HG02938 (cell line): ENCODE results near the gene PCDHGB4.
"Not testable (repeated sequence)": the region's sequence is repeated elsewhere in the genome, so short reads cannot be mapped to it uniquely, and the experiment has no call there.

Experiments used
- ATAC-seq: cut with Tn5 transposase; IDR thresholded peaks from one replicate; pipeline ENCODE4 v1.9.1; 2021; ENCODE audit warnings: mild to moderate bottlenecking, moderate library complexity; ENCODE audit not compliant: unreplicated experiment

The PCDHGB4 gene

GRCh38 chr5:141397756-141398551 is 10.5 kb downstream of the PCDHGB4 start, which contains the start of gene PCDHGB5:
PCDHGB5 (plus strand) TSS chr5:141397947; CDS start chr5:141398128, 181 bp downstream.
- ATAC-seq, result peak; percentile 81

DNA sequence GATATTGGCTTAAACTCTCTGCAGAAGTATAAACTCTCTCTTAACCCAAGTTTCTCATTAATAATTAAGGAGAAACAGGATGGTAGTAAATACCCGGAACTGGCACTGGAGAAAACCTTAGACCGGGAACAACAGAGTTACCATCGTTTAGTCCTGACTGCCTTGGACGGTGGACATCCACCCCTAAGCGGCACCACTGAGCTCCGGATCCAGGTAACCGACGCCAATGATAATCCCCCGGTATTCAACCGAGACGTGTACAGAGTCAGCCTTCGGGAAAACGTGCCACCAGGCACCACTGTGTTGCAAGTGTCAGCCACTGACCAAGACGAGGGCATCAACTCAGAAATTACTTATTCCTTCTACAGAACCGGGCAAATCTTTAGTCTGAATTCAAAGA is 11.1 kb downstream of the PCDHGB4 start:
- no peak for ATAC-seq

DNA sequence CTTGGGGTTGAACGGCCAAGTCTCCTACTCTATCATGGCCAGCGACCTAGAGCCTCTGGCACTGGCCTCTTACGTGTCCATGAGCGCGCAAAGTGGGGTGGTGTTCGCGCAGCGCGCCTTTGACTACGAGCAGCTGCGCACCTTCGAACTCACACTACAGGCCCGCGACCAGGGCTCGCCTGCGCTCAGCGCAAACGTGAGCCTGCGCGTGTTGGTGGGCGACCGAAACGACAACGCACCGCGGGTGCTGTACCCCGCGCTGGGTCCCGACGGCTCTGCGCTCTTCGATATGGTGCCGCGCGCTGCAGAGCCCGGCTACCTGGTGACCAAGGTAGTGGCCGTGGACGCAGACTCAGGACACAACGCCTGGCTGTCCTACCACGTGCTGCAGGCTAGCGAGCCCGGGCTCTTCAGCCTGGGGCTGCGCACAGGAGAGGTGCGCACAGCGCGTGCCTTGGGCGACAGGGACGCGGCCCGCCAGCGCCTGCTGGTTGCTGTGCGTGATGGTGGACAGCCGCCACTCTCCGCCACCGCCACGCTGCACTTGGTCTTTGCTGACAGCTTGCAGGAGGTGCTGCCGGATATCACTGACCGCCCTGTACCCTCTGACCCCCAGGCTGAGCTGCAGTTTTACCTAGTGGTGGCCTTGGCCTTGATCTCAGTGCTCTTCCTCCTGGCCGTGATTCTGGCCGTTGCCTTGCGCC is 12.2 kb downstream of the PCDHGB4 start:
- ATAC-seq, result no peak

- ATAC-seq, result no peak
Observed at GRCh38 chr5:141402553-141403243, 15.2 kb downstream of the PCDHGB4 start, which contains the start of gene PCDHGA9. PCDHGA9 (plus strand) TSS chr5:141402778; CDS start chr5:141402953, 175 bp downstream.

- no peak for ATAC-seq
Observed at GRCh38 chr5:141403387-141403786, 15.9 kb downstream of the PCDHGB4 start.

GRCh38 chr5:141407790-141408505 is 20.4 kb downstream of the PCDHGB4 start, which contains the start of gene PCDHGB6:
PCDHGB6 (plus strand) TSS chr5:141408021; CDS start chr5:141408203, 182 bp downstream.
- peak; percentile 49 for ATAC-seq

DNA sequence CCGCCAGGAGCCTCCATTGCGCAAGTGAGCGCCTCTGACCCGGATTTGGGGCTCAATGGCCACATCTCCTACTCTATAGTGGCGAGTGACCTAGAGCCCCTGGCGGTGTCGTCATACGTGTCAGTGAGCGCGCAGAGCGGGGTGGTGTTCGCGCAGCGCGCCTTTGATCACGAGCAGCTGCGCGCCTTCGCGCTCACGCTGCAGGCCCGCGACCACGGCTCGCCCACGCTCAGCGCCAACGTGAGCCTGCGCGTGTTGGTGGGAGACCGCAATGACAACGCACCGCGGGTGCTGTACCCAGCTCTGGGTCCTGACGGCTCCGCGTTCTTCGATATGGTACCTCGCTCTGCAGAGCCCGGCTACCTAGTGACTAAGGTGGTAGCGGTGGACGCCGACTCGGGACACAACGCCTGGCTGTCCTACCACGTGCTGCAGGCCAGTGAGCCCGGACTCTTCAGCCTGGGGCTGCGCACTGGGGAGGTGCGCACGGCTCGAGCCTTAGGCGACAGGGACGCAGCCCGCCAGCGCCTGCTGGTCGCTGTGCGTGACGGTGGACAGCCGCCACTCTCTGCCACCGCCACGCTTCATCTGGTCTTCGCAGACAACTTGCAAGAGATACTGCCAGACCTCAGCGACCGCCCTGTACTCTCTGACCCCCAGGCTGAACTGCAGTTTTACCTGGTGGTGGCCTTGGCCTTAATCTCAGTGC is 22.3 kb downstream of the PCDHGB4 start:
- ATAC-seq, result no peak

DNA sequence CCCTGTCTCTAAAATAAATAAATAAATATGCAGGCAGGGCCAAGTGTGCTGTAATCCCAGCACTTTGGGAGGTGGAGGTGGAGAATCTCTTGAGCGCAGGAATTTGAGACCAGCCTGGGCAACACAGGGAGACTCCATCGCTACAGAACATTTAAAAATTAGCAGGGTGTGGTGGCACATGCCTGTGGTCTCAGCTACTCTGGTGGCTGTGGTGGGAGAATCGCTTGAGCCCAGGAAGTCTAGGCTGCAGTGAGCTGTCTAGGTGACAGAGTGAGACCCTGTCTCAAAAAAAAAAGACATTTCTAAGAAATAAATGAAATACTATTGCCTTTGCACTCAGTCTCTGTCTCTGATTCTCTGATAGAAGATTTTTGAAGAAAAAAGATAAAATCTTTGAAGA is 24.1 kb downstream of the PCDHGB4 start:
- no peak for ATAC-seq

- ATAC-seq, result peak; percentile 74
Observed at GRCh38 chr5:141412854-141413539, 25.5 kb downstream of the PCDHGB4 start, which contains the start of gene PCDHGA10. PCDHGA10 (plus strand) TSS chr5:141412987; CDS start chr5:141413176, 189 bp downstream.

DNA sequence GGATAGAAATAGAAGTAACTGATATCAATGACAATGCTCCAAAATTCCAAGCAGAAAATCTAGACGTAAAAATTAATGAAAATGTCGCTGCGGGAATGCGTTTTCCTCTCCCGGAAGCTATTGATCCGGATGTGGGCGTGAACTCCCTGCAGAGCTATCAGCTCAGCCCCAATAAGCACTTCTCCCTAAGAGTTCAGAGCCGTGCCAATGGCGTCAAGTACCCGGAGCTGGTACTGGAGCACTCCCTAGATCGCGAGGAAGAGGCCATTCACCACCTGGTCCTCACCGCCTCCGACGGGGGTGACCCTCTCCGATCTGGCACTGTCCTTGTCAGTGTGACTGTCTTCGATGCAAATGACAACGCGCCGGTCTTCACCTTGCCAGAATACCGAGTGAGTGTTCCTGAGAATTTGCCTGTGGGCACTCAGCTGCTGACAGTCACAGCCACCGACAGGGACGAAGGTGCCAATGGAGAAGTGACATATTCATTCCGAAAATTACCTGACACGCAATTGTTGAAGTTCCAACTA is 26.1 kb downstream of the PCDHGB4 start:
- no peak for ATAC-seq

DNA sequence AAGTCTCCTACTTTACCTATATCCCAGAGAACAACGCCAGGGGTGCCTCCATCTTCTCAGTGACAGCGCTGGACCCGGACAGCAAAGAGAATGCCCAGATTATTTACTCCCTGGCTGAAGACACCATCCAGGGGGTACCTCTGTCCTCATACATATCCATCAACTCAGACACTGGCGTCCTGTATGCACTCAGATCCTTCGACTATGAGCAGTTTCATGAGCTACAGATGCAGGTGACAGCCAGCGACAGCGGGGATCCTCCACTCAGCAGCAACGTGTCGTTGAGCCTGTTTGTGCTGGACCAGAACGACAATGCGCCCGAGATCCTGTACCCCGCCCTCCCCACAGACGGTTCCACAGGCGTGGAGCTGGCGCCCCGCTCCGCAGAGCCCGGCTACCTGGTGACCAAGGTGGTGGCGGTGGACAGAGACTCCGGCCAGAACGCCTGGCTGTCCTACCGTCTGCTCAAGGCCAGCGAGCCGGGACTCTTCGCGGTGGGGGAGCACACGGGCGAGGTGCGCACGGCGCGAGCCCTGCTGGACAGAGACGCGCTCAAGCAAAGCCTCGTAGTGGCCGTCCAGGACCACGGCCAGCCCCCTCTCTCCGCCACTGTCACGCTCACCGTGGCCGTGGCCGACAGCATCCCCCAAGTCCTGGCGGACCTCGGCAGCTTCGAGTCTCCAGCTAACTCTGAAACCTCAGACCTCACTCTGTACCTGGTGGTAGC is 27.2 kb downstream of the PCDHGB4 start:
- not testable (repeated sequence) for ATAC-seq

DNA sequence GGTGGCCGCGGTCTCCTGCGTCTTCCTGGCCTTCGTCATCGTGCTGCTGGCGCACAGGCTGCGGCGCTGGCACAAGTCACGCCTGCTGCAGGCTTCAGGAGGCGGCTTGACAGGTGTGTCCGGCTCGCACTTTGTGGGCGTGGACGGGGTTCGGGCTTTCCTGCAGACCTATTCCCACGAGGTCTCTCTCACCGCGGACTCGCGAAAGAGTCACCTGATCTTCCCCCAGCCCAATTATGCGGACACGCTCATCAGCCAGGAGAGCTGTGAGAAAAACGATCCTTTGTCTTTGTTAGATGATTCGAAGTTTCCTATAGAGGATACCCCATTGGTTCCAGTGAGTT is 27.7 kb downstream of the PCDHGB4 start:
- not testable (repeated sequence) for ATAC-seq

DNA sequence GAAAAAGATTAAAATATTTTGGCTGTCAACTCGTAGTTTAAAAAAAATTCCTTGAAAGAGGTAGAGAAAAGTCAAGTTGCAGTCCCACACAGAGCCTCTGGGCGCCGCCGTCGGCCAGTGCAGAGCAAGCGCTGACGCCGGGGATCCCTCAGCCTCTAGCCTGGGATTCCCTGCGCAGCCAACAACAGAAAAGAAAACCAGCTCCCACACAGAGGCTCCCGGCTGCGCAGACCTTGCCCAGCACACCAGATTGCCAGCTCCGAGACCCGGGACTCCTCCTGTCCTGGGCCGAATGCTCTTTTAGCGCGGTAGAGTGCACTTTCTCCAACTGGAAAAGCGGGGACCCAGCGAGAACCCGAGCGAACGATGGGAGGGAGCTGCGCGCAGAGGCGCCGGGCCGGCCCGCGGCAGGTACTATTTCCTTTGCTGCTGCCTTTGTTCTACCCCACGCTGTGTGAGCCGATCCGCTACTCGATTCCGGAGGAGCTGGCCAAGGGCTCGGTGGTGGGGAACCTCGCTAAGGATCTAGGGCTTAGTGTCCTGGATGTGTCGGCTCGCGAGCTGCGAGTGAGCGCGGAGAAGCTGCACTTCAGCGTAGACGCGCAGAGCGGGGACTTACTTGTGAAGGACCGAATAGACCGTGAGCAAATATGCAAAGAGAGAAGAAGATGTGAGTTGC is 30.1 kb downstream of the PCDHGB4 start, which contains the start of gene PCDHGB7:
Gene PCDHGB7 (plus strand): TSS at position 184 of the 679 bp plus-strand sequence. CDS start 183 bp downstream, at position 367.
- ATAC-seq, result peak; percentile 53

GRCh38 chr5:141419074-141419880 is 31.8 kb downstream of the PCDHGB4 start:
- no peak for ATAC-seq

DNA sequence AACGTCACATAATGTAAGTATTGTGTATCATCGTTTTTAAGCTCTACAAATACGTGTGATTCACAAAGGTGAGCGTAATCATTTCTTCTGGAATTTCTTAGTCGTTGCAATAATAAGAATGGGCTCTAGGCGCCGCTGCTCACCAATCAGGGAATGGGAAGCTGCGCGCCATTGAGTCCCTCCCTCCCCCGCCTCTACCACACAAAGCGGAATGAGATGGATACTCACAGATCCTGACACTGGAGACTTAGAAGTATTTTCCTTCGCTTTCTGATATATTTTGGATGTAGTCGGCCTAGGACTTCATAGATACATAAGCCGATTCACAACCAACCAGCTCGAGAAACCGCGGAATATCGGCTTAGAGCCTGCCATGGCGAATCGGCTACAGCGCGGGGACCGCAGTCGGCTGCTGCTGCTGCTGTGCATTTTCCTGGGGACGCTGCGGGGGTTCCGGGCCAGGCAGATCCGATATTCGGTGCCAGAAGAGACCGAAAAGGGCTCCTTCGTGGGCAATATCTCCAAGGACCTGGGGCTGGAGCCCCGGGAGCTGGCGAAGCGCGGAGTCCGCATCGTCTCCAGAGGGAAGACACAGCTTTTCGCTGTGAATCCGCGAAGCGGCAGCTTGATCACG is 33.5 kb downstream of the PCDHGB4 start, which contains the start of gene PCDHGA11:
Gene PCDHGA11 (plus strand): TSS at position 197 of the 634 bp plus-strand sequence. CDS start 177 bp downstream, at position 374.
- peak; percentile 34 for ATAC-seq

DNA sequence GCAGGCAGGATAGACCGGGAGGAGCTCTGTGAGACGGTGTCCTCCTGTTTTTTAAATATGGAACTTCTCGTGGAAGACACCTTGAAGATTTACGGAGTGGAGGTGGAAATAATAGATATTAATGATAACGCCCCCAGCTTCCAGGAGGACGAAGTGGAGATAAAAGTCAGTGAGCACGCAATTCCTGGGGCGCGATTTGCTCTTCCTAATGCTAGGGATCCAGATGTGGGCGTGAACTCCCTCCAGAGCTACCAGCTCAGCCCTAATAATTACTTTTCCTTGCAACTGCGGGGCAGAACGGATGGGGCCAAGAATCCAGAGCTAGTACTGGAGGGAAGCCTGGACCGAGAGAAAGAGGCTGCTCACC is 34.0 kb downstream of the PCDHGB4 start:
- ATAC-seq, result no peak
